IPS DF 4.7 (cell line): ENCODE data around the gene CCDC88B.

ENCODE experiments used
- DNase-seq: peaks from one replicate; pipeline ENCODE4 v3.0.0-alpha.2; 2013; ENCODE audit warnings: low spot score; ENCODE audit errors: extremely low read depth

The CCDC88B gene

DNA sequence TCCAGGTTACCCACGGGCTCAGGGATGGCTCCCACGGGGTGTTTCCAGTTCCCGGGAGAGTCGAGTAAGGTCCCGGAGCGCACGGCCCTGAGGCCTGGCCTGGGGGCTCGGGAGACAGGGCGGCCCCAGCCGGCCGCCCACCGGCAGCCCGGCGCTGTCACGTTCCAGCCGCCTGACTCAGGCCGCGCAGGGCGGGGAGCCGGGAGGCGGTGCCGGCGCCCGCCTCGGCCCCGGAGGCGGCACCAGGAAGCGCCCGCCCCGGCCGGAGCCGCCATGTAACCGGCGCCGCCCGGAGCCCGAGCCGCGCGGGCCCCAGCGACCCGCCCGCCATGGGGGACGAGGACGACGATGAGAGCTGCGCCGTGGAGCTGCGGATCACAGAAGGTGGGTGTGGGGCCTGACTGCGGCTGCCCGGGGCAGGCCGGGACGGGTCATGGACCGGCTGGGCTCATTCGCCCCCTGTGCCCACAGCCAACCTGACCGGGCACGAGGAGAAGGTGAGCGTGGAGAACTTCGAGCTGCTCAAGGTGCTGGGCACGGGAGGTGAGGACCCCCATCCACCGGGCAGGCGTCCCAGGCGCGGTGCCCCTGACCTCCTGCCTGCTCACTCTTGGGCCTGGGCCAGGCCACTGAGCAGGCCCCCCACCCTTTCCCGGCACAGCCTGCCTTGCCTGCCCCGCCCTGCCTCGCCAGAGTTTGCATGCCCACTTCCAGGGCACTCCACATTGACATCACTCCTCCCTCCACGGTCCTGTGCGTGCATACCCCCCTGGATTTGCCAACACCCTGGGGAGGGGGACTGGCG lies 19.1 kb downstream of the CCDC88B start, which contains the start of gene RPS6KA4:
RPS6KA4 (plus strand) TSS at position 256 of the 805 bp plus-strand sequence; CDS start at position 330, 74 bp downstream.
- DNase-seq: no peak

DNA sequence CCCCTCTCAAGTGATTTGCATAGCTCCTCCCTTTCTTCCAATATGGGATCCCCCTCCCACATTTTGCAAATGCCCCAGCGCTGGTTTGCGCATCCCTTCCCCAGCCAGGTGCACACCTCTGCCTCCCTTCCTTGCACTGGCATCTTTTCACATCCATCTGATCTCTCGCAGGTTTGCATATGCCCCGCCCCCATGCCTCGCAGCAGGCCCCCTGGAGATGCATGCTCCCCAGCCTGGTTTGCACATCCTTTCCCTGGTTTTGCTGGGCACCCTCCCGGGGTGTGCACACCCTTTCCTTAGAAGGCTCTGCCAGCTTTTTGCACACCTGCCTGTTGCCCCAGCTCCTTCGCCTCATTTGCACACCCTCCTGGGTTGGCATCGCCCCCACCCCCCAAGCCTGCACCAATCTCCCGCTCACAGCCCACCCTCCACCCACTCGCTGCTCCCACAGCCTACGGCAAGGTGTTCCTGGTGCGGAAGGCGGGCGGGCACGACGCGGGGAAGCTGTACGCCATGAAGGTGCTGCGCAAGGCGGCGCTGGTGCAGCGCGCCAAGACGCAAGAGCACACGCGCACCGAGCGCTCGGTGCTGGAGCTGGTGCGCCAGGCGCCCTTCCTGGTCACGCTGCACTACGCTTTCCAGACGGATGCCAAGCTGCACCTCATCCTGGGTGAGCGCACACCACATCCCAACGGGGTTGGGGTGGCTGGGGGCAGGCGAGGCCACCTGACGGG lies 19.9 kb downstream of the CCDC88B start:
- DNase-seq: no peak

DNA sequence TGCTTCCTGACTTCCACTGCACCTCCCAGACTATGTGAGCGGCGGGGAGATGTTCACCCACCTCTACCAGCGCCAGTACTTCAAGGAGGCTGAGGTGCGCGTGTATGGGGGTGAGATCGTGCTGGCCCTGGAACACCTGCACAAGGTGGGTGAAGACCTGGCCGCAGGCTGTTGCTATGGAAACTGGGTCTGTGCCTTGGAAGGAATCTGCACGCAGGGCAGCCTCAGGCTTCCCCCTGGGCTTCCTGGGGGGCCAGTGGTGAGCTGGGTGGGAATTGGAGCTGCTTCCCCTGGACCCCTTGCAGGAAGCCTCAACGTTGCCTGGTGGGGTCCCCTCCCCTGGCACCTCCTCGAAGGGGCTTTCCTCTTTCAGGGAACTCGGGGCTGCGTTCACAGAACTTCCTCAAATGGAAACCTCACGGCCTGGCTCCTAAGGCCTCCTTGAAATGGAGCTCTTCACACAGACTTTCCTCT lies 20.5 kb downstream of the CCDC88B start:
- no peak for DNase-seq

DNA sequence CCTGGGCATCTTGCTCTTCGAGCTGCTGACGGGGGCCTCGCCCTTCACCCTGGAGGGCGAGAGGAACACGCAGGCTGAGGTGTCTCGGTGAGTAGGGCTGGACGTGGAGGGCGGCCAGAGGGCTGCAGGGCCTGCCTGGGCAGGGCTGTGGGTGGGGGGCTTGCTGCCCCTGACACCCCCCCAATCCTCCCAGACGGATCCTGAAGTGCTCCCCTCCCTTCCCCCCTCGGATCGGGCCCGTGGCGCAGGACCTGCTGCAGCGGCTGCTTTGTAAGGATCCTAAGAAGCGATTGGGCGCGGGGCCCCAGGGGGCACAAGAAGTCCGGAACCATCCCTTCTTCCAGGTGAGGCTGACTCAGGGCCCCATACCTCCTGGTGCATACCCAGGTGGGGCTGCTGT lies 21.7 kb downstream of the CCDC88B start:
- DNase-seq: no peak

DNA sequence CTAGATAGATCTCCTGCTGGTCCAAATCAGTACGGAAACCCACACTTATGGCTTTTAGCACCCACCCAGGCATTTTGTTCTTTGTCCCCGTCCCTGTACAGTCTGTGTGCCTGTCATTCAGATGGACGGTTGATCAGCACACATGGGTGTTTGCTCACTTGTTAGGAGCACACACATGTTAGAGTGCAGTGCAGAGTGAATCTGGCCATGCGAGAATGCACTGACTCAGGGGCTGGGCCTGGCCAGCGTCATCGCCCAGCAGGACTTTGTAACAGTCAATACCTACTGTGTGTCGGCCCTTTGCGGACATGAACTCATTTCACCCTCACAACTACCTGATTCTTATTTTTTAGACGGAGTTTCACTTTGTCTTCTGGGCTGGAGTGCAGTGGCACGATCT lies 22.3 kb downstream of the CCDC88B start:
- DNase-seq: no peak

DNA sequence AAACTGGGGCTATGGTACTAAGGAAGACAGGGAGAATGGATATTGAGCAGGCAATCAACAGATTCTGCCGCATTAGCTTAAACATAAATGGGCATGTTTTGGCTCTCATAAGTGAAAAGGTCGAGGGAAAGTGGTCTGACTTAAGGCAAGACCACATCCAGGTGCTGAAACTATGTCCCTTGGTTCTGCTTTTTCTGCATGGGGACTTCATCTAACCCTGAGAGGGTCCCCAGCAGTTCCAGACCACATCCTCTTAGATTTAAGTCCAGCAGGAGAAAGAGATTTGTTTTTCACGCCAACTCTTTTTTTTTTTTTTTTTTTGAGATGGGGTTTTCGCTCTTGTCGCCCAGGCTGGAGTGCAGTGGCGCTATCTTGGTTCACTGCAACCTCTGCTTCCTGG lies 24.4 kb downstream of the CCDC88B start:
- DNase-seq: no peak

DNA sequence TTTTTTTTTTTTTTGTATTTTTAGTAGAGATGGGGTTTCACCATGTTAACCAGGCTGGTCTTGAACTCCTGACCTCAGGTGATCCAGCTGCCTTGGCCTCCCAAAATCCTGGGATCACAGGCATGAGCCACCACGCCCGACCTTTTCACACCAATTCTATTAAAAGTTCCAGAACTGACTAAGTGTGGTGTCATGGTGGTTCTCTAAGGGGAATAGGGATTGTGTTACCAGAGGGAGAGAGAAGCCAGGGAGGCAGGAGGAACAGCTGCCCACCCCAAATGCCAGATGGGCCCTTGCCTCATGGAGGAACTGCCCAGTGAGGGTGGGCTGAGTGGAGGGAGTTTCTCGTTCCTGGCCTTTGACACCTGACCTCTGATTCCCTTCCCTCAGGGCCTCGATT lies 24.9 kb downstream of the CCDC88B start:
- no peak for DNase-seq

DNA sequence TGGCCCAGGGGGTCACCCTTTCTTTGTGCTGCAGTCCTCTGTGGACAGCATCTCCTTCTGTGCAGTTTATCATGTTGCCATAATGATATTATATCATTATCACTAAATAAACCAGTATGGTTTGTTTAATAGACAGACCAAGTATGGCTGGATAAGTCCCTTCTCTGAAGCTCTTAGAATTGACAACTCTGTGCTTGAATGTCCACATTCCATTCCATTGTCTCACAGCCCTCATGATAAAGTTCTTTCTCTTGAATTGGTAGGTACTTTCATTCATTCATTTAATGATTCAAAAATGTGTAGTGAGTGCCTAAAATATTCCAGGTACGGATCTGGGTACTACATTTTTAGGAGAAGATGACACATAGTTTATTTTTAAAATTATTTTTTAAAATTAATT lies 26.7 kb downstream of the CCDC88B start:
- no peak for DNase-seq

DNA sequence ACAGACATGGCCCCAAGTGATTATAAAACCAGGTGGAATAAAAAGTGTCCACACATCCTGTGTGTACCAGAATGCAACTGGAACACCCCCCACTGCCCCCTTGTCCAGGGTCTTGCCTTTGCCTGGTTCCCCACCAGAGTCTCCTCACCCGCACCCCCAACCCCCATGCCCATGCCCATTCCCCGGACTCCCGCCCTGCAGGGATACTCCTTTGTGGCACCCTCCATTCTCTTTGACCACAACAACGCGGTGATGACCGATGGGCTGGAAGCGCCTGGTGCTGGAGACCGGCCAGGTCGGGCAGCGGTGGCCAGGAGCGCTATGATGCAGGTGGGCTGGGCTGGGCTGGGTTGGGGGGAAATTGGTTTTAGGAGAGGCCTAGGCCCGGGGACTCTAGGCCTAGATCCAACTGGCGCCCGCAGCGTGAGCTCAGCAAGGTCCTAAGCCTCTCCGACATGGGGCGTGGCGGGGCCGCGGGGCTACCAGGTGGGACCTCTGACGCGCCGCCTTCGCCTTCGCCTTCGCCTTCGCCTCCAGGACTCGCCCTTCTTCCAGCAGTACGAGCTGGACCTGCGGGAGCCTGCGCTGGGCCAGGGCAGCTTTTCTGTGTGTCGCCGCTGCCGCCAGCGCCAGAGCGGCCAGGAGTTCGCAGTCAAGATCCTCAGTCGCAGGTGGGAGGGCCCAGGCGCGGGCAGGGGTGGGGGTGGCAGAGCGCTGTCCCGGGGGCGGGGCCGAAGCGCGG lies 28.1 kb downstream of the CCDC88B start:
- DNase-seq: no peak

DNA sequence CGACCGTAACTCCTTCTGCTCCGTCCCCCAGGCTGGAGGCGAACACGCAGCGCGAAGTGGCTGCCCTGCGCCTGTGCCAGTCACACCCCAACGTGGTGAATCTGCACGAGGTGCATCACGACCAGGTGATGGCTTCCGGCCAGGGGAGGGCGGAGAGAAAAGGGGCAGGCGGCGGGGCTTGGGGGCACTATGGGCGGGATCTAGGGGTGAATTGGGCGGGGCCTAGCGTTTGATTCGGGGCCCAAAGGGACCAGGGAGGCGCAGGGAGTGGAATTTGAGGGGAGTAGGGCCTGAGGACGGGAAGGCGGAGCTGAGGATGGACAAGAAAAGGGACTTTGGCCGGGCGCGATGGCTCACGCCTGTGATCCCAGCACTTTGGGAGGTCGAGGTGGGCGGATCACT lies 28.7 kb downstream of the CCDC88B start:
- no peak for DNase-seq

DNA sequence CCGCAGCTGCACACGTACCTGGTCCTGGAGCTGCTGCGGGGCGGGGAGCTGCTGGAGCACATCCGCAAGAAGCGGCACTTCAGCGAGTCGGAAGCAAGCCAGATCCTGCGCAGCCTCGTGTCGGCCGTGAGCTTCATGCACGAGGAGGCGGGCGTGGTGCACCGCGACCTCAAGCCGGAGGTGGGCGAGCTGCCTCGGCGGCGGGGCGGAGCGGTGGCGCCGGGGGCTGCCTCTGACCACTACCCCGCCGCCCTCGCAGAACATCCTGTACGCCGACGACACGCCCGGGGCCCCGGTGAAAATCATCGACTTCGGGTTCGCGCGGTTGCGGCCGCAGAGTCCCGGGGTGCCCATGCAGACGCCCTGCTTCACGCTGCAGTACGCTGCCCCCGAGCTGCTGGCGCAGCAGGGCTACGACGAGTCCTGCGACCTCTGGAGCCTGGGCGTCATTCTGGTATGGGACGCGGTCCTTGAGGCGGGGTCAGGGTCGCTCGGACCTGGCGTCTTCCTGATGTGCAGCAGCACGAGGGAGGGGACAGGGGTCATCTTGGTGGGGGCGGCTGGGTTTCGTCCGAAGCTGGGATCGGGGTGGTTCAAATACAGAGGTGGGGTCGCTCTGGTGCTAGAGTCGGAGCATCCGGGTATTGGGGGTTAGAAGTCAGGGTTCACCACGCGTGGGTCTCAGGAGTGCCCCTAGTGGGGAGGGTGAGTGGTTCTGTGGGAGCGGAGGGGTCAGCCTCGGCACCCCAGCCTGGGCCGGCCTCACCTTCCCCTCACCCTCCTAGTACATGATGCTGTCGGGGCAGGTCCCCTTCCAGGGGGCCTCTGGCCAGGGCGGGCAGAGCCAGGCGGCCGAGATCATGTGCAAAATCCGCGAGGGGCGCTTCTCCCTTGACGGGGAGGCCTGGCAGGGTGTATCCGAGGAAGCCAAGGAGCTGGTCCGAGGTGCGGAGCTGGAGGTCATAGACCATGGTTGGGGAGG lies 29.7 kb downstream of the CCDC88B start:
- DNase-seq: no peak

DNA sequence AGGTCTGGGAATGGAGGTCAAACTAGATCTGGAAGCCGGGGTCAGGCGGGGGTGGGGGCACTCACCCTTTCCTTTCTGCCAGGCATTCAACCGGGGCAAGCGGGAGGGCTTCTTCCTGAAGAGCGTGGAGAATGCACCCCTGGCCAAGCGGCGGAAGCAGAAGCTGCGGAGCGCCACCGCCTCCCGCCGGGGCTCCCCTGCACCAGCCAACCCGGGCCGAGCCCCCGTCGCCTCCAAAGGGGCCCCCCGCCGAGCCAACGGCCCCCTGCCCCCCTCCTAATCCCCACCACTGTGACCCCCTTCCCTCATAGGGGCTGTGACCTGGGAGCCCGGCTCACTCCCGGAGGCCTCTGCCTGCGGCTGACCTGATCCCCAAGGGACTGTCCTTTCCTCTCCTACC lies 31.2 kb downstream of the CCDC88B start:
- no peak for DNase-seq

DNA sequence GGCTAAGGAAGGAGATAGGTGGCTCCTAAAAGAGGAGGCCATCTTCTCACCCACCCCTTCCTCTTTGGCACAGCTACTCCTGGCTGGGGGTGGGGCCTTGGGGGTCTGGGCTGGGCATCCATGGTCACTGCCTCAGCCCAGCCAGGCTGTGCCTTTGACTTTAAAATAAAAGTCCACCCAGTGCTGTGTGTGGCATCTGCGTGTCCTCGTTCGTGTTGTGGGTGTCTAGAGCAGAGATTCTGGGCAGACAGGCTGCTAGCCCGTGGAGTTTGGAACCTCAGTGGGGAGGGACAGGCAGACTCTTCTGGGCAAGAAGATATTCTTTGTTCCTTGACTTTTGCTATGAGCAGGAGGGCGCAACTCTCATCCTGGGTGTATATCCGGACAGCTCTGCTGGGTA lies 32.0 kb downstream of the CCDC88B start:
- no peak for DNase-seq

DNA sequence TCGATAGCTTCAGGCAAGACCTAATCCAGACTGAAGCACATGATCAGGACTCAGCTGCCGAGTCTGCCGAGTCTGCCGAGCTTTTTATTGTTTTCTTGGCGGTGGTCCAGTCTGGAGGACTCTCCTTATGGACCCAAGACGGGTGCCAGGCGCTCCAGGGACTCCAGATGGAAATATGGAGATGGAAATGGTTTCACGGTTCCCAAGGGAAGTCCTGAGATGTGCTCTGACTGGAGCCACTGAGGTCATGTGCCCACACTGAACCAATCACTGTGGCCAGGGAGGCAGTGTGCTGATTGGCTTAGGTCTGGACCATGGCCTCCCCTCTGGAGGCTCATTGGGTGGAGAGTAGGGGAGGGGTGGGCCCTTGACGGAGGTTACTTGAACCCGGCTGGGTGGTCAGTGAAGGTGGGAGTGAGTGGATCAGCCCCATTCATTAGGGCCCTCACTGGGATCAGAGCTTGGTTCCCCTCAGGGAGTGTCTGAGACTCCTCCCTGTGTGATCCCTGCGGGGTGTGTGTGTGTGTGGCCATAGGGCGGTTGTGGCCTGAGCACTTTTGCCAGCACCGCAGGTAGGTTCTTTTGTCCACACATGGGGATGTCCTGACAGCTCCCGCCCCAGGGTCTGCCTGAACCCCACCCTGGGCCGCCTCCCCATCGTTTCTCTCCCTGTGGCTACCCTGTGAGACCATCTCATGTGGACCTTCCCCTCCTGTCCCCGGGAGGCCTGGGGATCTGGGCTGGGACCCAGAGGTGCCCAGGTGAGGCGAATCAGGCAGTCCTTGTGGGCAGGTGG lies 33.0 kb downstream of the CCDC88B start:
- DNase-seq: no peak

DNA sequence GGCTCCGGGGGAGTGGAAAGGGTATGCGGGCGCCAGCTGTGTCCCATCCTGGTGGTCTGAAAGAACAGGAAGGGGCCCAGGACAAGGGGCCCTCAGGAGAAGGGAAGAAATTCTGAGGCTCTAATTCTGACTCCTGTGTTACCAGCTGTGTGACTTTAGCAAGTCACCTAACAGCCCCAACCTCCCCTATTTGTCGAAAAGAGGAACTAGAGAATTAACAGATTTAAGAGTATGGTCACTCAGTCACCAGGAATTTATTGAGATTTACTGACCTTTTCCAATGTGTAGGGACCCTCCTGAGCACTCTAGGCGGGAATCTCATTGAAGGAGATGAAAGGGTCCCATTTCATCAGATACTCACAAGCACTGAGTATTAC lies 33.6 kb downstream of the CCDC88B start:
- no peak for DNase-seq

DNA sequence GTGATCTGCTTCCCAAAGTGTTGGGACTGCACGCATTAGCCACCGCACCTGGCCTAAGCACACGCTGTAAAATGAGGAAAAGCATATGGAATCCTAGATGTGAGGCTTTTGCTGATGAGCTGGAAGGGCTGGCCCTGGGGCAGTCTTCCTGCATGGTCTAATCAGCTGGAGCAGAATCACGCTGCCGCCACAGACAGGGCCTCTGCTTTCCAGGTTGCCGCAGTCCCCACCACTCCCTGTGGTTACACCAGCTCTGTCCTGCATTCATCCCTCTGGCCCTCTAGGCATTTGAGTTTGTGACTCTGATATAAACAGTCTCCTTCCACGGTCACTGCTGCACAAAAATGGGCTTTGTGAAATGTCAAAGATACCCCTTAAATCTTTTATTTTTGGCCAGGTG lies 36.1 kb downstream of the CCDC88B start:
- no peak for DNase-seq

DNA sequence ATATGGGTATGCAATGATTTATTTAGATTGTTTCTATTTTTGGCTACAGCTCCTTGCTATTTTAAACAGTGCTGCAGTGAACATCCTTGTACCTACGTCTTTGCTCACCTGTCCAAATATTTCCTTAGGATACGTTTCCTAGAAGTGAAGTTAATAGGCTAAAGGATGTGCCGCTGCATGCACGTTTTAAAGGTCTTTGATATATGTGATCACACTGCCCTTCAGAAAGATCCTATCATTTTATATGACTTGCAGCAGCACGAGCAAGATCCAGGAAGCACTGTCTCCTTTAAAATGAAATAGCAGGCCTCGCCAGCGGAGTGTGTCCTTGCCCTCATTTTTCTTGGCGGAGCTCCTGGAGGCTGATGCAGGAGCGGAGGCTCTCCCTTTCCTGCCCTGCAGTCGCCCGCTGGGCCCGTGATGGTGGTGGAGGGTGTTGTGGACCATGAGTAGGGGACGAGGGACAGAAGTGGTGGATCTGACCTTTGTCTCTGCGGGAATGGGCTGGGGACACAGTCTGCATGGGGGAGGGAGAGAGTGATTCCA lies 38.4 kb downstream of the CCDC88B start:
- DNase-seq: no peak

DNA sequence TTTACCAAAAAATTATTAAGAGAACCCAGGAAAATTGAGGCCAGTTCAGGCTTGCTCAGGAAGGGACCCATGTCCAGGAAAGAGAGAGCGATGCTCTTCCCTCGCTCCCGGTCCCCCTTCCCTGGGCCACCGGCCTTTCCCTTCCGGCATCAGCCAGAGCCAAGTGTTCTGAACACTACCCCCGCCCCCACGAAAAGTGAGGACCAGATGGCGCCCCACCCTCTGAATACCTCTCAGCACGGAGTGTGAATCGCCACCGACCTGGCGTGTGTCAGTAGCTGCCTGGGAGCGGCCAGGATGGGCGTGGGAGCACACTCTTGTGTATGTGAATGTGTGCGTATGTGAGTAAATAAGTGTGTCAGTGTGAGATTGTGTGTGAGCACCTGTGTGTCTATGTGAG lies 39.2 kb downstream of the CCDC88B start:
- no peak for DNase-seq

DNA sequence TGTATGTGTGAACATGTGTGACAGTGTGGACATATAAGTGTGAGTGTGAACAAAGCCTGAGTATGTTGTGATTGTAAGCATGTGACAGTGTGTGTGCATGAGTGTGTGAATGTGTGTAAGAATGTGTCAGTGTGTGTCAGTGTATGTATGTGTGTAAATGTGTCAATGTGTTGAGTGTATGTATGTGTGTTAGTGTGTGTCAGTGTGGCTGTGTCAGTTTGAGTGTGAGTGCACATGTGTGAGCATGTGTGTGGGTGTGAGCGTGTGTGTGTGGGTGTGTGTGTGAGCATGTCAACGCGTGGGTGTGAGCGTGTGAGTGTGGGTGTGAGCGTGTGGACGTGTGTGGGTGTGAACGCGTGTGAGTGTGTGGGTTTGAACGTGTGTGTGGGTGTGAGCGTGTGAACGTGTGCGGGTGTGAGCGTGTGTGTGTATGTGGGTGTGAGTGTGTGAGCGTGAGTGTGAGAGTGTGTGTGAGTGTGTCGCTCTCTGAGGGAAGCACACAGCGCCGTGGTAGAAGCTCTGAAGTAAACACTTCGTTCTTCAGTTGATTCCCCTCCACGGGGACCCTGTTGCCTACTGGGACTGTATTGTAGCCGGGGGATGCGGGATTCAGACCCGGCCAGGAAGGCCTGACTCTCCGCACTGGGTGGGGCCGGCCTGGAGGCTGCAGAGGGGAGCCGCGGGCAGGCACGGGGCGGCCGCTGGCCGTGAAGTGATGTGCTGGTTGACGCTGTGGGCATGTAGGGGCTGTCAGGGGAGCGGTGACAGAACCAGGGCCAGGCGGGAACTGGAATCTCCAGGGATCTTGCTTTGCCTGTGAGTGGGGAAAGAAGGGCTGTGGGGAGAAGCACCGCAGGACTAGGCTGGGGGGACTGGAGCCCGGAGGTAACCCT lies 40.1 kb downstream of the CCDC88B start:
- DNase-seq: no peak
